Measurements from ENCODE around the gene MEIS3.

- no peak for TF ChIP-seq EZH2 (IDR thresholded peaks at IDR 0.05; ENCODE audit: low read length, missing control alignments)
- TF ChIP-seq, protein P1, sequence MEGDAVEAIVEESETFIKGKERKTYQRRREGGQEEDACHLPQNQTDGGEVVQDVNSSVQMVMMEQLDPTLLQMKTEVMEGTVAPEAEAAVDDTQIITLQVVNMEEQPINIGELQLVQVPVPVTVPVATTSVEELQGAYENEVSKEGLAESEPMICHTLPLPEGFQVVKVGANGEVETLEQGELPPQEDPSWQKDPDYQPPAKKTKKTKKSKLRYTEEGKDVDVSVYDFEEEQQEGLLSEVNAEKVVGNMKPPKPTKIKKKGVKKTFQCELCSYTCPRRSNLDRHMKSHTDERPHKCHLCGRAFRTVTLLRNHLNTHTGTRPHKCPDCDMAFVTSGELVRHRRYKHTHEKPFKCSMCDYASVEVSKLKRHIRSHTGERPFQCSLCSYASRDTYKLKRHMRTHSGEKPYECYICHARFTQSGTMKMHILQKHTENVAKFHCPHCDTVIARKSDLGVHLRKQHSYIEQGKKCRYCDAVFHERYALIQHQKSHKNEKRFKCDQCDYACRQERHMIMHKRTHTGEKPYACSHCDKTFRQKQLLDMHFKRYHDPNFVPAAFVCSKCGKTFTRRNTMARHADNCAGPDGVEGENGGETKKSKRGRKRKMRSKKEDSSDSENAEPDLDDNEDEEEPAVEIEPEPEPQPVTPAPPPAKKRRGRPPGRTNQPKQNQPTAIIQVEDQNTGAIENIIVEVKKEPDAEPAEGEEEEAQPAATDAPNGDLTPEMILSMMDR (conservative IDR thresholded peaks at IDR 0.05 in 1 of 2, IDR thresholded peaks at IDR 0.05 in 1 of 2; ENCODE audit: low read depth in 1 of 2, low read length in 2 of 2): no peak
These were observed 11.9 kb downstream of the MEIS3 start for GRCh38 chr19:47407417-47407774.
